ENCODE measurements around the gene RASGRF1. TPM values are rescaled to one million over a fixed set of nuclear protein-coding genes. Genes with fewer than 3 reads are reported as not detected.

Gene RASGRF1
- total RNA-seq, 1 experiment from 2014 or later, result not detected

GRCh38 chr15:78951841-78952238 is 138.7 kb downstream of the RASGRF1 start:
- Histone ChIP-seq H3K79me2 (ENCODE audit: low read length) (no peaks in the 10 kb centered on the region), H3K27ac (ENCODE audit: low read length) (peak overlapping the region; percentile 88), H3K4me1 (ENCODE audit: insufficient read depth, low read length) (peaks cover 41% of the 10 kb centered on the region), H2AFZ (ENCODE audit: low read length) (peak overlapping the region; percentile 5), H3K9me3 (ENCODE audit: low read length) (no peaks in the 10 kb centered on the region), H3K9me2 (replicated peaks; ENCODE audit: low read length) (no peaks in the 10 kb centered on the region), H3K27me3 (ENCODE audit: low read length) (no peaks in the 10 kb centered on the region), H3K9ac (ENCODE audit: low read length) (peak overlapping the region; percentile 11), H4K20me1 (ENCODE audit: low read length) (no peaks in the 10 kb centered on the region), H3K36me3 (ENCODE audit: low read depth, low read length) (no peaks in the 10 kb centered on the region), H3F3A (ENCODE audit: low read length, unreplicated experiment) (no peaks in the 10 kb centered on the region), H3K4me2 (ENCODE audit: low read length) (peak overlapping the region; percentile 59), H3K4me3 (ENCODE audit: low read length) (peak overlapping the region; percentile 37)
- no TSS peak for BruUV-seq (replicated peaks)
- DNase-seq (peak; percentile 89), ATAC-seq (peak; percentile 79)
- CTCF ChIA-PET, result no interaction called here
- POLR2A ChIA-PET (ENCODE audit: unreplicated experiment), result no interaction called here
- TF ChIP-seq EZH2 (IDR thresholded peaks at IDR 0.05; ENCODE audit: low read length, unreplicated experiment) (no peak), CTCF (conservative IDR thresholded peaks at IDR 0.05; ENCODE audit: low read depth, low read length) (no peak), EZH2phosphoT487 (IDR thresholded peaks at IDR 0.05; ENCODE audit: borderline replicate concordance, low read length) (no peak)
- intact Hi-C loops (cut with micrococcal nuclease), result loop anchor here (2.0 kb wide), 1 partner anchor 27 kb away; no protein-coding TSS in a partner anchor

GRCh38 chr15:78950902-78951840 is 139.4 kb downstream of the RASGRF1 start:
- Histone ChIP-seq H3K9me2 (replicated peaks; ENCODE audit: low read length) (no peaks in the 10 kb centered on the region), H3F3A (ENCODE audit: low read length, unreplicated experiment) (no peaks in the 10 kb centered on the region), H3K9ac (ENCODE audit: low read length) (peak overlapping the region; percentile 11), H3K36me3 (ENCODE audit: low read depth, low read length) (no peaks in the 10 kb centered on the region), H3K4me1 (ENCODE audit: insufficient read depth, low read length) (peaks cover 41% of the 10 kb centered on the region), H3K79me2 (ENCODE audit: low read length) (no peaks in the 10 kb centered on the region), H3K27me3 (ENCODE audit: low read length) (no peaks in the 10 kb centered on the region), H3K4me3 (ENCODE audit: low read length) (peak overlapping the region; percentile 37), H2AFZ (ENCODE audit: low read length) (peak overlapping the region; percentile 5), H3K27ac (ENCODE audit: low read length) (peak overlapping the region; percentile 88), H3K9me3 (ENCODE audit: low read length) (no peaks in the 10 kb centered on the region), H4K20me1 (ENCODE audit: low read length) (no peaks in the 10 kb centered on the region), H3K4me2 (ENCODE audit: low read length) (peak overlapping the region; percentile 59)
- CTCF ChIA-PET, result interaction anchor here (0.7 kb wide), 1 partner anchor 20 kb away, joined by 3 read pairs; no protein-coding TSS in a partner anchor
- BruUV-seq (replicated peaks), result no TSS peak
- intact Hi-C loops (cut with micrococcal nuclease), result loop anchor here (2.0 kb wide), 1 partner anchor 28 kb away; no protein-coding TSS in a partner anchor
- POLR2A ChIA-PET (ENCODE audit: unreplicated experiment), result no interaction called here
- peak; percentile 62 for ATAC-seq
- DNase-seq, result peak; percentile 60
- TF ChIP-seq CTCF (conservative IDR thresholded peaks at IDR 0.05; ENCODE audit: low read depth, low read length) (peak; percentile 34; the same call in 1 of the 2 replicates), EZH2phosphoT487 (IDR thresholded peaks at IDR 0.05; ENCODE audit: borderline replicate concordance, low read length) (no peak)
